SK-N-SH treated with all-trans-retinoic acid at 6 μM for 48 hours (cell line): ENCODE results near the gene LEFTY1.

Experiments used
- ATAC-seq: fragments of 200-7000 bp; cut with Tn5 transposase; 3 replicates; pipeline ENCODE4 v1.9.1; 2020; ENCODE audit warnings: mild to moderate bottlenecking, moderate library complexity
- ARNTL ChIP-seq: fragments of 450-650 bp; formaldehyde crosslinking; IDR thresholded peaks from 2 replicates; pipeline ENCODE4 v1.5.0; 2020; ENCODE audit warnings: low read depth, mild to moderate bottlenecking, moderate library complexity, borderline replicate concordance
- CREB5 ChIP-seq: fragments of 250-450 bp; sonication (Bioruptor Pico); IDR thresholded peaks from 2 replicates; pipeline ENCODE4 v1.5.1; 2020; ENCODE audit warnings: low read depth, mild to moderate bottlenecking, moderate library complexity
- CSDC2 ChIP-seq: fragments of 250-450 bp; sonication (Bioruptor Pico); IDR thresholded peaks from 2 replicates; pipeline ENCODE4 v1.5.0; 2020; ENCODE audit warnings: mild to moderate bottlenecking, moderate library complexity
- CSRNP3 ChIP-seq: fragments of 250-450 bp; sonication (Bioruptor Pico); IDR thresholded peaks from 2 replicates; pipeline ENCODE4 v1.5.1; 2021; ENCODE audit warnings: mild to moderate bottlenecking, moderate library complexity
- ESRRG ChIP-seq: fragments of 250-450 bp; sonication (Bioruptor Pico); IDR thresholded peaks from 2 replicates; pipeline ENCODE4 v1.6.1; 2021; ENCODE audit warnings: mild to moderate bottlenecking
- GLIS3 ChIP-seq: fragments of 250-450 bp; sonication (Bioruptor Pico); IDR thresholded peaks from 2 replicates; pipeline ENCODE4 v1.5.0; 2020; ENCODE audit warnings: mild to moderate bottlenecking, moderate library complexity
- ISL1 ChIP-seq: fragments of 250-450 bp; sonication (Bioruptor Pico); IDR thresholded peaks from 2 replicates; pipeline ENCODE4 v2.1.2; 2022; ENCODE audit warnings: mild to moderate bottlenecking, moderate library complexity
- OSR1 ChIP-seq: fragments of 250-450 bp; sonication (Bioruptor Pico); IDR thresholded peaks from 2 replicates; pipeline ENCODE4 v1.8.0; 2022; ENCODE audit warnings: moderate library complexity, mild to moderate bottlenecking, inconsistent platforms
- PATZ1 ChIP-seq: fragments of 250-450 bp; sonication (Bioruptor Pico); IDR thresholded peaks from 2 replicates; pipeline ENCODE4 v1.8.0; 2020; ENCODE audit warnings: mild to moderate bottlenecking, moderate library complexity, borderline replicate concordance
- POU6F1 ChIP-seq: fragments of 250-450 bp; sonication (Bioruptor Pico); IDR thresholded peaks from 2 replicates; pipeline ENCODE4 v1.8.0; 2021; ENCODE audit warnings: low read depth, mild to moderate bottlenecking, moderate library complexity, borderline replicate concordance
- PPARA ChIP-seq: fragments of 250-450 bp; sonication (Bioruptor Pico); IDR thresholded peaks from 2 replicates; pipeline ENCODE4 v1.5.0; 2020; ENCODE audit warnings: mild to moderate bottlenecking, borderline replicate concordance
- RARB ChIP-seq: fragments of 250-450 bp; sonication (Bioruptor Pico); IDR thresholded peaks from 2 replicates; pipeline ENCODE4 v1.8.0; 2021; ENCODE audit warnings: mild to moderate bottlenecking, moderate library complexity
- SNAI2 ChIP-seq: fragments of 250-450 bp; sonication (Bioruptor Pico); IDR thresholded peaks from 2 replicates; pipeline ENCODE4 v1.5.0; 2020; ENCODE audit warnings: mild to moderate bottlenecking, moderate library complexity
- TCF4 ChIP-seq: fragments of 250-450 bp; sonication (Bioruptor Pico); IDR thresholded peaks from 2 replicates; pipeline ENCODE4 v1.8.0; 2021; ENCODE audit warnings: mild to moderate bottlenecking, moderate library complexity, borderline replicate concordance
- TOX ChIP-seq: fragments of 250-450 bp; sonication (Bioruptor Pico); IDR thresholded peaks from 2 replicates; pipeline ENCODE4 v1.8.0; 2021; ENCODE audit warnings: mild to moderate bottlenecking, moderate library complexity, borderline replicate concordance
- TSHZ2 ChIP-seq: fragments of 250-450 bp; sonication (Bioruptor Pico); IDR thresholded peaks from 2 replicates; pipeline ENCODE4 v1.5.0; 2020; ENCODE audit warnings: mild to moderate bottlenecking, moderate library complexity
- ZC3H10 ChIP-seq: fragments of 250-450 bp; sonication (Bioruptor Pico); IDR thresholded peaks from 2 replicates; pipeline ENCODE4 v1.5.1; 2021; ENCODE audit warnings: mild to moderate bottlenecking, moderate library complexity
- ZFP3 ChIP-seq: fragments of 250-450 bp; sonication (Bioruptor Pico); IDR thresholded peaks from 2 replicates; pipeline ENCODE4 v1.5.0; 2020; ENCODE audit warnings: mild to moderate bottlenecking, moderate library complexity
- ZFP30 ChIP-seq: fragments of 450-650 bp; formaldehyde crosslinking; IDR thresholded peaks from 2 replicates; pipeline ENCODE4 v1.5.0; 2022; ENCODE audit warnings: mild to moderate bottlenecking, moderate library complexity
- ZNF565 ChIP-seq: fragments of 450-650 bp; formaldehyde crosslinking; conservative IDR thresholded peaks from 2 replicates; pipeline ENCODE4 v1.5.0; 2020; ENCODE audit warnings: low read depth, mild to moderate bottlenecking, moderate library complexity
- ZNF8 ChIP-seq: fragments of 450-650 bp; formaldehyde crosslinking; IDR thresholded peaks from 2 replicates; pipeline ENCODE4 v1.5.0; 2020; ENCODE audit warnings: mild to moderate bottlenecking, moderate library complexity

The LEFTY1 gene

GRCh38 chr1:225888898-225889601 lies at the start of gene LEFTY1:
LEFTY1 (minus strand) TSS chr1:225889146; CDS start chr1:225889066, 80 bp downstream.
- TF ChIP-seq CREB5 (CRISPR knock-in tag) (no peak), TOX (CRISPR knock-in tag) (no peak), CSRNP3 (CRISPR knock-in tag) (no peak), ZNF8 (CRISPR knock-in tag) (no peak), ZC3H10 (CRISPR knock-in tag) (no peak)
- no peak; the same call in 1 of the 3 replicates for ATAC-seq

- TF ChIP-seq GLIS3 (CRISPR knock-in tag) (no peak), OSR1 (CRISPR knock-in tag) (no peak), POU6F1 (CRISPR knock-in tag) (no peak), ESRRG (CRISPR knock-in tag) (no peak), ZC3H10 (CRISPR knock-in tag) (no peak), CSDC2 (CRISPR knock-in tag) (no peak), ZFP30 (no peak), ISL1 (CRISPR knock-in tag) (no peak), PATZ1 (CRISPR knock-in tag) (no peak), ARNTL (CRISPR knock-in tag) (no peak), CREB5 (CRISPR knock-in tag) (no peak), PPARA (no peak), ZNF565 (CRISPR knock-in tag) (no peak), ZFP3 (CRISPR knock-in tag) (no peak), SNAI2 (CRISPR knock-in tag) (no peak), RARB (no peak)
- no peak for ATAC-seq
Observed at GRCh38 chr1:225937048-225937968, 48.4 kb upstream of the LEFTY1 start.

GRCh38 chr1:225936523-225936922 lies 47.6 kb upstream of the LEFTY1 start:
- ATAC-seq = no peak
- no peak for TF ChIP-seq POU6F1 (CRISPR knock-in tag)
- no peak for TF ChIP-seq ZFP3 (CRISPR knock-in tag)
- no peak for TF ChIP-seq TCF4 (CRISPR knock-in tag)
- no peak for TF ChIP-seq ISL1 (CRISPR knock-in tag)
- no peak for TF ChIP-seq OSR1 (CRISPR knock-in tag)
- no peak for TF ChIP-seq GLIS3 (CRISPR knock-in tag)
- TF ChIP-seq ZC3H10 (CRISPR knock-in tag) = no peak
- no peak for TF ChIP-seq PATZ1 (CRISPR knock-in tag)
- no peak for TF ChIP-seq ESRRG (CRISPR knock-in tag)
- TF ChIP-seq ZNF565 (CRISPR knock-in tag) = no peak
- no peak for TF ChIP-seq CSDC2 (CRISPR knock-in tag)
- TF ChIP-seq TSHZ2 (CRISPR knock-in tag) = no peak
